ENCODE data around the gene C2CD4A. TPM values are rescaled to one million over a fixed set of nuclear protein-coding genes. Genes with fewer than 3 reads are reported as not detected.

C2CD4A gene
- total and polyA plus RNA-seq, 4 donors: under 0.01 to 0.02 TPM; not detected in 2

GRCh38 chr15:62109437-62109836 is 42.7 kb downstream of the C2CD4A start:
- peak in 1 of 2 donors; percentile 7 for TF ChIP-seq RXRA (IDR thresholded peaks at IDR 0.05)
- no peak for TF ChIP-seq NR2F2 (IDR thresholded peaks at IDR 0.05)
- Histone ChIP-seq H3K36me3 (ENCODE audit: control insufficient read depth in 4 of 4, insufficient read depth in 3 of 4, low read depth in 1 of 4, low read length in 3 of 4) (no peaks in the 10 kb centered on the region), H3K4me1 (ENCODE audit: control insufficient read depth in 4 of 4, insufficient read depth in 4 of 4, low read length in 3 of 4) (peaks cover 0 to 24% (median 6%) of the 10 kb centered on the region in 4 donors), H3K27me3 (ENCODE audit: control insufficient read depth in 4 of 4, insufficient read depth in 4 of 4, low read length in 3 of 4) (no peaks in the 10 kb centered on the region), H3K9ac (ENCODE audit: low read depth in 1 of 2, low read length in 2 of 2) (no peak overlapping the region), H3K9me3 (ENCODE audit: control insufficient read depth in 4 of 4, low read length in 3 of 4) (no peaks in the 10 kb centered on the region), H3K27ac (ENCODE audit: low read depth in 1 of 2, low read length in 2 of 2) (peak overlapping the region; percentile 54 to 82), H3K4me3 (ENCODE audit: low read depth in 1 of 3, low read length in 3 of 3) (no peak overlapping the region)
- WGBS: 38% methylated on average over 1 of the region's 1 CpG
- no peak for DNase-seq (ENCODE audit: low spot score)

GRCh38 chr15:62109982-62110851 is 43.4 kb downstream of the C2CD4A start:
- 31% methylated on average over 6 of the region's 6 CpGs for WGBS
- H3K9me3 ChIP-seq (ENCODE audit: control insufficient read depth in 4 of 4, low read length in 3 of 4): no peaks in the 10 kb centered on the region
- H3K4me3 ChIP-seq (ENCODE audit: low read depth in 1 of 3, low read length in 3 of 3): no peak overlapping the region
- TF ChIP-seq FOXA2 (IDR thresholded peaks at IDR 0.05): peak; percentile 34
- TF ChIP-seq, protein P1, sequence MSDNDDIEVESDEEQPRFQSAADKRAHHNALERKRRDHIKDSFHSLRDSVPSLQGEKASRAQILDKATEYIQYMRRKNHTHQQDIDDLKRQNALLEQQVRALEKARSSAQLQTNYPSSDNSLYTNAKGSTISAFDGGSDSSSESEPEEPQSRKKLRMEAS (IDR thresholded peaks at IDR 0.05): peak; percentile 68
- no peak for TF ChIP-seq FOXA1 (IDR thresholded peaks at IDR 0.05)
- no peak for TF ChIP-seq GABPA (IDR thresholded peaks at IDR 0.05 in 1 of 2, conservative IDR thresholded peaks at IDR 0.05 in 1 of 2)
- TF ChIP-seq NR2F2 (IDR thresholded peaks at IDR 0.05): no peak
- TF ChIP-seq RXRA (IDR thresholded peaks at IDR 0.05): peak; percentile 9 to 50
- peak in 1 of 2 donors; percentile 25 for TF ChIP-seq EGR1 (IDR thresholded peaks at IDR 0.05; ENCODE audit: low read depth in 2 of 2)
- TF ChIP-seq HNF4G (IDR thresholded peaks at IDR 0.05): no peak
- TF ChIP-seq TAF1 (conservative IDR thresholded peaks at IDR 0.05): no peak
- TF ChIP-seq, protein P2, sequence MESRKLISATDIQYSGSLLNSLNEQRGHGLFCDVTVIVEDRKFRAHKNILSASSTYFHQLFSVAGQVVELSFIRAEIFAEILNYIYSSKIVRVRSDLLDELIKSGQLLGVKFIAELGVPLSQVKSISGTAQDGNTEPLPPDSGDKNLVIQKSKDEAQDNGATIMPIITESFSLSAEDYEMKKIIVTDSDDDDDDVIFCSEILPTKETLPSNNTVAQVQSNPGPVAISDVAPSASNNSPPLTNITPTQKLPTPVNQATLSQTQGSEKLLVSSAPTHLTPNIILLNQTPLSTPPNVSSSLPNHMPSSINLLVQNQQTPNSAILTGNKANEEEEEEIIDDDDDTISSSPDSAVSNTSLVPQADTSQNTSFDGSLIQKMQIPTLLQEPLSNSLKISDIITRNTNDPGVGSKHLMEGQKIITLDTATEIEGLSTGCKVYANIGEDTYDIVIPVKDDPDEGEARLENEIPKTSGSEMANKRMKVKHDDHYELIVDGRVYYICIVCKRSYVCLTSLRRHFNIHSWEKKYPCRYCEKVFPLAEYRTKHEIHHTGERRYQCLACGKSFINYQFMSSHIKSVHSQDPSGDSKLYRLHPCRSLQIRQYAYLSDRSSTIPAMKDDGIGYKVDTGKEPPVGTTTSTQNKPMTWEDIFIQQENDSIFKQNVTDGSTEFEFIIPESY (IDR thresholded peaks at IDR 0.05): no peak
- peak in 1 of 2 donors; percentile 73 for TF ChIP-seq JUND (IDR thresholded peaks at IDR 0.05)
- TF ChIP-seq RAD21 (IDR thresholded peaks at IDR 0.05): no peak
- peak; percentile 29 to 54 for TF ChIP-seq HNF4A (conservative IDR thresholded peaks at IDR 0.05)
- TF ChIP-seq, protein P3, sequence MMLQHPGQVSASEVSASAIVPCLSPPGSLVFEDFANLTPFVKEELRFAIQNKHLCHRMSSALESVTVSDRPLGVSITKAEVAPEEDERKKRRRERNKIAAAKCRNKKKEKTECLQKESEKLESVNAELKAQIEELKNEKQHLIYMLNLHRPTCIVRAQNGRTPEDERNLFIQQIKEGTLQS (IDR thresholded peaks at IDR 0.05): peak; percentile 25
- TF ChIP-seq SP1 (IDR thresholded peaks at IDR 0.05): no peak
- no peak for TF ChIP-seq REST (IDR thresholded peaks at IDR 0.05)
- peak; percentile 63 for TF ChIP-seq YY1 (IDR thresholded peaks at IDR 0.05)
- no peak overlapping the region for H3K9ac ChIP-seq (ENCODE audit: low read depth in 1 of 2, low read length in 2 of 2)
- H3K4me1 ChIP-seq (ENCODE audit: control insufficient read depth in 4 of 4, insufficient read depth in 4 of 4, low read length in 3 of 4): peaks cover 0 to 24% (median 6%) of the 10 kb centered on the region in 4 donors
- DNase-seq (ENCODE audit: low spot score): no peak
- H3K36me3 ChIP-seq (ENCODE audit: control insufficient read depth in 4 of 4, insufficient read depth in 3 of 4, low read depth in 1 of 4, low read length in 3 of 4): no peaks in the 10 kb centered on the region
- H3K27me3 ChIP-seq (ENCODE audit: control insufficient read depth in 4 of 4, insufficient read depth in 4 of 4, low read length in 3 of 4): no peaks in the 10 kb centered on the region
- peak overlapping the region; percentile 54 to 82 for H3K27ac ChIP-seq (ENCODE audit: low read depth in 1 of 2, low read length in 2 of 2)
